HG03460 (cell line): ENCODE measurements around the gene GPR37.

ENCODE experiments used
- ATAC-seq: cut with Tn5 transposase; IDR thresholded peaks from one replicate; pipeline ENCODE4 v1.9.1; 2021; ENCODE audit not compliant: unreplicated experiment

GPR37 gene

GRCh38 chr7:124765401-124766352, at the start of gene GPR37:
Gene GPR37, minus strand, starts transcription at chr7:124765792. Its CDS starts 816 bp downstream, at chr7:124764976.
- peak; percentile 59 for ATAC-seq

GRCh38 chr7:124813994-124814798, 48.6 kb upstream of the GPR37 start:
- ATAC-seq, result no peak

DNA sequence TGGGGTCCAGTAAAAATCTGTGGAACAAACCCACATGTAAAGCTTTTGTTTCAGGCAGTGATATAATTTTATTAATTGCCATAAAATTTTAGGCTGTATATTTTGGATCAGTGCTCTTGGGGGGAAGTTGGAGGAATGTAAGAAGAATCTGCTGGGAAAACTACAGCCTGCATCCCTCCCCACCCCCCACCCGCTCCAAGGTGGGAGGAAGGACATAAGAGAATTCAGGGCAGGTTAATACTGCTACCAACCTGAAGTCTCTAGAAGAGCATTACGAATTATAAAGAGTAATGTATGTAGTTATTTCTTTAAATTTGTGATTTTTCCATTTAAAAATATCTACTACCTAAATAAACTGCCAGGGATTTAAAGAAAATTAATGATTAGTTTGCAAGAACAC, 47.2 kb upstream of the GPR37 start:
- ATAC-seq, result no peak

- no peak for ATAC-seq
Measured at GRCh38 chr7:124811341-124811740, 45.7 kb upstream of the GPR37 start.

- ATAC-seq, result no peak
Measured at GRCh38 chr7:124810605-124811004, 45.0 kb upstream of the GPR37 start.

GRCh38 chr7:124808206-124808605, 42.6 kb upstream of the GPR37 start:
- ATAC-seq, result no peak

- ATAC-seq, result no peak
Measured at GRCh38 chr7:124801330-124801895, 35.8 kb upstream of the GPR37 start.

GRCh38 chr7:124800386-124800785, 34.8 kb upstream of the GPR37 start:
- no peak for ATAC-seq

DNA sequence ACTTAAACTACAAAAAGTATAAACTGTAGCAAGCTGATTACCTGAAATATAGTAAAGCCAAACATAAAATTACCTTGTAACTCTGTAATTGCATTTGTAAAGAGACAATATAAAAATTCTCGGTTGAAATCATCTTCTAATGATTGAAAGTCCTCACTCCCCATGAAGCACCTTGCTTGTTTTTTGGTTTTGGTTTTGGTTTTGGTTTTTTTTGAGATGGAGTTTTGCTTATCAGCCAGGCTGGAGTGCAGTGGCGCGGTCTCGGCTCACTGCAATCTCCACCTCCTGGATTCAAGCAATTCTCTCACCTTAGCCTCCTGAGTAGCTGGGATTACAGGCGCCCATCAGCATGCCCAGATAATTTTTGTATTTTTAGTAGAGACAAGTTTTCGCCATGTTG, 33.9 kb upstream of the GPR37 start:
- ATAC-seq, result no peak

GRCh38 chr7:124796771-124797170, 31.2 kb upstream of the GPR37 start:
- no peak for ATAC-seq

DNA sequence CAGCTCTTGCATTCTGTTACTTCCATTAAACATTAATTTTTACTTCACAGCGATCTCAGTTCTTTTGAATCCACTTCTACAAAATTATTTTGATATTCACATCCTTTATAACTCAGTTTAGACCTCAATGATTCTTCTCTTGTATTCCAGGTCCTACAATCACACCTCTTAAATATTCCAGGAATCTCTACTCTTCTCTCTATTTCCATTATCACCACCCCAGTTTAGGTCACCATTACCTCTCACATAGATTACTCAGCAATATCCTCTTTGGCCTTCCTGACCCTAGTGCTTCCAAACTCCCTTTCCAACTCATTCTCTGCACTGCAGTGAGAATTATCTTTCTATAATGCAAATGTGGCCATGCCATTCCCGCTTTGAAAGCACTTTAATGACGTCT, 27.1 kb upstream of the GPR37 start:
- ATAC-seq, result no peak

DNA sequence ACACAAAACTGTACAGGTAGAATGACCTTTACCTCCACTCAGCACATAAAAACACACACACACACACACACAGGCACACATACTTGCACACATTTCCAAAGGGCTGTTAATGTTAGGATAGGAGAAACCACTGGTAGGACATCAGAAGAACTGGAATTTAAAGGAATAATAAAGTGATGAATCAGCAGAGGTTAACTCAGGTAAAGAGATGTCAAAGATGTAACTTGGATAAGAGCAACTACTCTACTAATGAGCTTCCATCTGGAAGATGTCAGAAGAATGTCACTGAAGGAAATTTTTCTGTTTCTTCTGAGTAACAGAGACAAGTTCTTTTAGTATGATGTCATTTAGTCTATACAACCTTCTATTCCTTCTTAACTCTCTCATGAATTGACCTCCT, 26.4 kb upstream of the GPR37 start:
- ATAC-seq, result no peak

DNA sequence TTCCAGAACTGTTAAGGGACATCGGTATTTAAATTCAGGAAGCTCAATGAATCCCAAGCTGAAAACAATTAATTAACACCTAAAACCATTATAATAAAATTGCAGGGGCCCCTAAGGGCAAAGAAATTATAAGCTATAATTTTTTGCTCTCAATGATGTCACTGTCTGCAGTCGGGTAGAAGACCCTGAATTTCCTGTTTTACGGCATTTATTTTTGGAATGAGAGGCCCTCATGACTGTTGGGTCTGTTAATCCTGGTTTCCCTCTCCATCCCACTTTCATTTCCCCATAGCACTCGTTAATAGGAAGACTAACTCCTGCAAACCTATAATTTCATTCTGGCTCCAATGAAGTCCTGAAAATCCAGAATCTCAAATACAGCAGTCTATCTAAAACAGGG, 25.8 kb upstream of the GPR37 start:
- no peak for ATAC-seq

GRCh38 chr7:124790645-124791044, 25.1 kb upstream of the GPR37 start:
- ATAC-seq, result no peak

GRCh38 chr7:124785994-124786393, 20.4 kb upstream of the GPR37 start:
- no peak for ATAC-seq

DNA sequence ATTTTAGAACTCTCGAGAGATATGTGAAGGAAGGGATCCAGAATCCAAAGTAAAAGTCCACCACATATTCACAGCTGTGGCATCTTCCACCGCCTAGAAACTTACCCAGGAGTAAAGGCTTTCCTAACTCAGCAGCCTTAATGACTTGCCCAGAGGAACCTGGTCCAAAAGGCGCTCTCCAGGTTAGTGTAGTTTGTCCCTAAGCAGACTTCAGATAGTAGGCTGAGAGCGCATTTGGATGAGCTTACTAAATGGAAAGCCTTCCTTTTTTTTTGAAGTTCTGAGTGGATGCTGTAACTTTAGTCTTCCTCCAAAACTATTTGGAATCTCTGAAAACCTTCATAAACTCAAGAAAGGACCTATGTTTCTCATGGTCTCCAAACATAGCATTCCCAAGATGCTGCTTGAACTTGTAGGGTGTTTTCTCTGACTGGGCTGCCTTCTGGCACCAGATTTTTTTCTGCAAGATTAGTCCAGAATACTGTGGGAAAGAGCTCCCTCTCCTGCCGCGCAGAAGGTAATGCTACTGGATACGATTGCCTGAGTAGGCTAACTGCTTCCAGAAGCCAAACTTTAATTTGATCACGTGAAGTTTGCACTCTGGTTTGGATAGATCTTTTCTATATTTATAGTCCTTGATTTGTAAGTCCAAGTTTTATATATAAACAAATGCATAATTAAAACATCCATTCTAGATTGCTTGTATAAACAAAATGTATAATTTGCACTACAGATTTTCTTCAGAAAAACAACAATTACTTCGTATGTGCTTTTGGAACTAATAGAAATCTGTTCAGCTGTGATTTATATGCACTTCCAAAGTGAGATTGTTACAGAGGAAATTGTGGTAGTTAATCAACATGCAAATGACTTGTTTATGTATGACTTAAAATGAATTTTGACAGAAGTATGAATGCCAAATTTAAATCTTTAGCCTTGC, 19.6 kb upstream of the GPR37 start:
- peak; percentile 81 for ATAC-seq

GRCh38 chr7:124783271-124783670, 17.7 kb upstream of the GPR37 start:
- ATAC-seq, result no peak

DNA sequence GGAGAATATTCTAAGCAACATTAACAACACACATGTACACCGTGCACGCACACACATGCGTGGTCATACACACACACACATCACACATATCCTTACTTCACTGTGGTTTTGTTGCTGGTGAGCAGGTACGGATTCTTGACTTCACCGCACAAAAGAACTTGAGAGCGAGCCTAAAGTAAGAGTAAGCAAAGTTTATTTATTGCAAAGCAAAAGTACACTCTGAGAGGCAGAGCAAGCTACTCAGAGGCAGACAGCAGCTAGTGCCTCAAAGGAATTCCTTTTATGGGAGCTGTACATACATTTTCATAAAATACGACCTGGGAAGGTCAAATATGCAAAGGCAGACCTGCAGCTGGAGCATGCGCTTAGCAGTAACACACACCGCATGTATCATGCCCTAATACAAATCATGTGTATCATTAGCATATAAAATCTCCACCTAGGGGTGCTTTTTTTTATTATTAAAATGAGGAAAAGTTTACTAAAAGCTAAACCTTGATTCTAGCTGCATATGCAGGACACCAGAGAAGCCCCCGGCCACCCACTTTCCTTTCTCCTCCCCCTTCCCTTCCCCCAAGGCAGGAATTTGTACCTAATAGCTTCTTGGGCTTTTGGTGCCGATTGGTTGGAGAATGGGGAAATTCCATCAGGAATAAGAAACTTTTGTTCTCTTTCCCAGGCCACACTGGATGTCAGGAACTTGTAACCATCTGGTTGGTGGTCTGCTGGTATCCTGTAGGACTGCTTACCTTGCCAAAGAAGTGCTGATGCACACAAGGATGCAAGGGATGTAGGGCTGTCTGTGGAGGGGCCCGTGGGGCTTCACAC, 16.5 kb upstream of the GPR37 start:
- ATAC-seq, result no peak

DNA sequence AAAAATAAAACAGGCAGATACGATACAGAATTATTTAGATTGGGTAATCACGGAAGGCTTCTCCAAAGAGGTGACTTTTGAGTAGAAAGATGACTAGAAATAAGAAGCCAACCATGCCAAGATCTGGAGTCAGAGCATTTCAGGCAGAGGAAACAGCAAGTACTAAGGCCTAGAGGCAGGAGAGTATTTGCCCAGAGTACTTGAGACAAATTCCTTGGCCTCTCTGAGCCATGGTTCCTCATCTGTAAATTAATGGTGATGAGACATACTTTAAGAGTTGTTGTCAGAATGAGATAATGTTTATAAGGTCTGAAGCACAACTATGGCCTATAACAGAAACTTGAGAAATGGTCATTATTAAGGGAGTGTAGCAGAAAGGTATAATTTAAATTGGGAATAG, 15.8 kb upstream of the GPR37 start:
- no peak for ATAC-seq

GRCh38 chr7:124780608-124781007, 15.0 kb upstream of the GPR37 start:
- no peak for ATAC-seq
